ENCODE results near the gene TFAP2B. TPM values are rescaled to one million over a fixed set of nuclear protein-coding genes. Genes with fewer than 3 reads are reported as not detected.

Gene TFAP2B
- total RNA-seq, result not detected in 2 replicates

GRCh38 chr6:50818673-50819072 is at the start of gene TFAP2B:
TSS of gene TFAP2B (plus strand) at chr6:50818871. CDS start at chr6:50818892, 21 bp downstream.

Other genes starting within 250 kb of the TFAP2B start
- not detected in 2 replicates for gene TFAP2D, start 105.3 kb upstream of the TFAP2B start, total RNA-seq

Data from epithelial cell of umbilical artery (primary cell).